Lower leg skin (tissue), 4 donors: Measurements from ENCODE around the gene ADAMTS19. TPM values are rescaled to one million over a fixed set of nuclear protein-coding genes. Genes with fewer than 3 reads are reported as not detected.
"Not testable (repeated sequence)": the region's sequence is repeated elsewhere in the genome, so short reads cannot be mapped to it uniquely, and the experiment has no call there.

Experiments used
- DNase-seq, 2 donors: peaks; one replicate each; pipeline ENCODE4 v3.0.0-alpha.2; 2019; ENCODE audit warnings: low spot score in 2 of 2
- H3K4me3 ChIP-seq: fragments of 200-600 bp; sonication (generic); 2 replicates; pipeline ENCODE4 v1.5.1; 2017; ENCODE audit warnings: mild to moderate bottlenecking, low read depth; ENCODE audit not compliant: poor library complexity, severe bottlenecking
- POLR2A ChIP-seq, 2 donors: fragments of 450-650 bp; IDR thresholded peaks; one replicate each; pipeline ENCODE4 v1.6.1; 2016 to 2017; ENCODE audit warnings: antibody characterized with exemption in 2 of 2, mild to moderate bottlenecking in 1 of 2, moderate library complexity in 1 of 2
- WGBS, 2 donors: methylation state at CpG; one replicate each; pipeline ENCODE4 v1.1.5; 2018; 5-methylcytosine and 5-hydroxymethylcytosine counted together
- intact Hi-C: fragments of 100-400 bp; cut with DNase I; formaldehyde crosslinking; loops from one replicate; pipeline ENCODE4 v1.15.0; 2023; ENCODE audit warnings: low total_unique reads
- total RNA-seq, 4 donors: library from RNA; depleted of rRNA; stranded (reverse); fragments of >200 nt; gene quantifications; one replicate each; pipeline ENCODE4 v1.1.0, GENCODE V29; 2016
- TF ChIP-seq, protein P1 (sequence below), 3 donors: fragments of 450-650 bp; IDR thresholded peaks; one replicate each; pipeline ENCODE4 v1.5.1; 2016; ENCODE audit warnings: antibody characterized with exemption in 3 of 3, mild to moderate bottlenecking in 3 of 3, moderate library complexity in 2 of 3

ADAMTS19 gene
- total RNA-seq, 4 donors from 2014 or later, result 0.13 TPM; not detected in 3

DNA sequence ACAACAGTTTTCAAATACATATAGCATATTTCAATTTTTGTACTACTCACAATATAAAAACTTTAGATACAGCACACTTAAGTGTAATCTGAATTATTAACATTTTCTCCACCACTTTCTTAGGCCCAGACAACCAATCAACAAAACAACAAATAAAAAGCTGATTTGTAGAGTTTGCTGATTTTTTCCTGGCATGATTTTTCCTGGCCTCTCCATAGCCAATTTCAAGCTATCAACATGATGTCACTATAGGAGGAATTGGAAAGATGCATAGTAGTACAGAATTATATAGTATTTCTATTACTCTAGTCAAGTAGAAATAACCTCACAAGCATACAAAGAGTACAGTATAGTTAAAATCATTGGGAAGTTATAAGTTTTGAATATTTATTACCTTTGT lies 35.1 kb upstream of the ADAMTS19 start:
- no peak for DNase-seq
- intact Hi-C loops, result no loop called here
- TF ChIP-seq, protein P1, sequence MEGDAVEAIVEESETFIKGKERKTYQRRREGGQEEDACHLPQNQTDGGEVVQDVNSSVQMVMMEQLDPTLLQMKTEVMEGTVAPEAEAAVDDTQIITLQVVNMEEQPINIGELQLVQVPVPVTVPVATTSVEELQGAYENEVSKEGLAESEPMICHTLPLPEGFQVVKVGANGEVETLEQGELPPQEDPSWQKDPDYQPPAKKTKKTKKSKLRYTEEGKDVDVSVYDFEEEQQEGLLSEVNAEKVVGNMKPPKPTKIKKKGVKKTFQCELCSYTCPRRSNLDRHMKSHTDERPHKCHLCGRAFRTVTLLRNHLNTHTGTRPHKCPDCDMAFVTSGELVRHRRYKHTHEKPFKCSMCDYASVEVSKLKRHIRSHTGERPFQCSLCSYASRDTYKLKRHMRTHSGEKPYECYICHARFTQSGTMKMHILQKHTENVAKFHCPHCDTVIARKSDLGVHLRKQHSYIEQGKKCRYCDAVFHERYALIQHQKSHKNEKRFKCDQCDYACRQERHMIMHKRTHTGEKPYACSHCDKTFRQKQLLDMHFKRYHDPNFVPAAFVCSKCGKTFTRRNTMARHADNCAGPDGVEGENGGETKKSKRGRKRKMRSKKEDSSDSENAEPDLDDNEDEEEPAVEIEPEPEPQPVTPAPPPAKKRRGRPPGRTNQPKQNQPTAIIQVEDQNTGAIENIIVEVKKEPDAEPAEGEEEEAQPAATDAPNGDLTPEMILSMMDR (IDR thresholded peaks at IDR 0.05), result no peak
- no peak for TF ChIP-seq POLR2A (IDR thresholded peaks at IDR 0.05)
- no peak overlapping the region for H3K4me3 ChIP-seq

DNA sequence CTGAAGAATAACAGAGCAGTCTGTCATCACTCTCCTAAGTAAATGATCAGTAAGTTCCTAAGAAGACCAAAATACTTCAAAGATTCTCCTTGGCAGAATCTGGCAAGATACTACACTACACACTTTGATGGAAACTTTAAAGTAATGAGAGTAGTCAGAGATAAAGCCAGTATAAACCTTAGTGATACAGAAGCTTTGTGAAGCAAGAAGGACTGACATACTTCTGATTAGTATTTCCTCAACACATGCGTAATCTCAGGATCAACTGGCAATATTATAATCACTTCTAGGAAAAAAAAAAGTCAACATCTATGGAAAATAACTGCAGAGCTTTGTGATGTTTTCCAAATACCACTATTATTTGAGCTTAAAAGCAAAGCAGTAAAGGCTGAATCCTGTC lies 34.0 kb upstream of the ADAMTS19 start:
- TF ChIP-seq POLR2A (IDR thresholded peaks at IDR 0.05), result no peak
- TF ChIP-seq, protein P1 (IDR thresholded peaks at IDR 0.05), result no peak
- no peak overlapping the region for H3K4me3 ChIP-seq
- no peak for DNase-seq
- WGBS, 2 donors, result 67 to 74% methylated on average over 1 of the region's 1 CpG
- intact Hi-C loops, result no loop called here

DNA sequence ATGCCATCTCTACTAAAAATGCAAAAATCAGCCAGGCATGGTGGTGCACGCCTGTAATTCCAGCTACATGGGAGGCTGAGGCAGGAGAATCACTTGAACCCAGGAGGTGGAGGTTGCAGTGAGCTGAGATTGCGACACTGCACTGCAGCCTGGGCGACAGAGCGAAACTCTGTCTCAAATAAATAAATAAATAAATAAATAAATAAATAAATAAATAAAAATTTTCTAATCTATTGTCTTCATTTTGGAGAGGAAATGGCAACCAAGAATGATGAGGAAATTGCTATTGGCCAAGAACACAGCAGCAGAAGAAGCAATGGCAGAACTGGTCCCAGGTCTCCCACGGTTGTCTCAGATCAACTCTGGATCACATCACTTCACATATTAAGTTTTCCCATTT lies 31.5 kb upstream of the ADAMTS19 start:
- H3K4me3 ChIP-seq, DNase-seq, intact Hi-C loops: not testable (repeated sequence)
- 86 to 94% methylated on average over 5 of the region's 5 CpGs for WGBS, 2 donors

DNA sequence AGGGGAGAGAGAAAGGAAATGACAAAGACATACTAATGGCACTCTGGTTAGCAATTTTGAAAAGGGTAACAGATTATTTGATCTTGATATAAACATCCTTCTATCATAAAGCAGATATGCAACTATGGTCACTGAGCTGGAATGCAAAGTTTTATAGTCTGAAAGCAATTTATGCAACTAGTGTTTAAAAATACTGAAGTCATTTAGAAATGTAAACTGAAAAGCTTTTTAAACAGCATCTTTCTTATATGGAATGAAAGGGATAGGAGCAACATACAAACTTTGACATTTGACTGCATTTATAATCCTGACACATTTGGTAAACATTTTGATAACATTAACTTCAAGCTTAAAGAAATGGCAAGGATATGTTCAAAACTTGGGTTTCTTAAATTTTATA lies 28.7 kb upstream of the ADAMTS19 start:
- DNase-seq, result no peak
- intact Hi-C loops, result no loop called here
- TF ChIP-seq, protein P1 (IDR thresholded peaks at IDR 0.05), result no peak
- no peak for TF ChIP-seq POLR2A (IDR thresholded peaks at IDR 0.05)
- H3K4me3 ChIP-seq, result no peak overlapping the region

DNA sequence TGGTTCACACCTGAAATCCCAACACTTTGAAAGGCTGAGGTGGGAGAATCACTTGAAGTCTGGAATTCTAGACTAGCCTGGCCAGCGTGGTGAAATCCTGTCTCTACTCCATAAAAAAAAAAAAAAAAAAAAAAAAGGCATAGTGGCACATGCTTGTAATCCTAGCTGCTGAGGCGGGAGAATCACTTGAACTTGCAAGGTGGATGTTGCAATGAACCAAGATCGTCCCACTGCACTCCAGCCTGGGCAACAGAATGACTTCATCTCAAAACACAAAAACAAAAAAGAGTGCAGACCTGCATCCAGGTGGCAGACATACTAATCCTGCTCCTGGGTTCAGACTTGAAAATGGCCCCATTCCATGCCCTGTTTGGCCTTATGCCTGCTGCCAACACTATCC lies 21.8 kb upstream of the ADAMTS19 start:
- no peak for TF ChIP-seq POLR2A (IDR thresholded peaks at IDR 0.05)
- TF ChIP-seq, protein P1 (IDR thresholded peaks at IDR 0.05), result no peak
- intact Hi-C loops, result no loop called here
- no peak for DNase-seq
- 65 to 71% methylated on average over 3 of the region's 3 CpGs for WGBS, 2 donors
- H3K4me3 ChIP-seq, result no peak overlapping the region

DNA sequence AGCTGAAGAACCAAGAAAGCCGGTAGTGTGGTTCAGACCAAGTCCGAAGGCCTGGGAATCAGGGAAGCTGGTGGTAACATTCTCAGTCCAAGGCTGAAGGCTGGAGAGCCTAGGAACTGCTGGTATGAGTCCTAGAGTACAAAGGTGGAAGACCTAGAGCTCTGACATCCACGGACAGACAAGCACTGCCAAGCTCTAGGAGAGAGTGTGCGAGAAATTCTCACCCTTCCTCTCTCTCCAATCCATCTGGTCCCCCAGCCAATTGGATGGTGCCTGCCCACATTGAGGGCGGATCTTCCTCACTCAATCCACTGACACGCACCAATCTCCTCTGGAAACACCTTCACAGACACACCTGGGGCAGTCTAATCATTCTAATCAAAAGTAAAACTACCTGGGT lies 19.7 kb upstream of the ADAMTS19 start:
- WGBS, 2 donors, result 63 to 77% methylated on average over 6 of the region's 6 CpGs
- no peak for DNase-seq
- H3K4me3 ChIP-seq, result no peak overlapping the region
- intact Hi-C loops, result no loop called here
- TF ChIP-seq POLR2A (IDR thresholded peaks at IDR 0.05), result no peak
- TF ChIP-seq, protein P1 (IDR thresholded peaks at IDR 0.05), result no peak
